T-helper 17 cell (primary cell): Measurements from ENCODE around the gene MAGI2. TPM values are rescaled to one million over a fixed set of nuclear protein-coding genes. Genes with fewer than 3 reads are reported as not detected.

ENCODE experiments used
- ATAC-seq: fragments of 150-1000 bp; cut with Tn5 transposase; 2 replicates; pipeline ENCODE4 v1.10.0; 2021; ENCODE audit warnings: mild to moderate bottlenecking, moderate library complexity
- DNase-seq, 3 donors: peaks; one replicate each; pipeline versions ENCODE4 v3.0.0 to v3.0.0-alpha.2; 2020 to 2021
- H3K9me3 ChIP-seq: one replicate; pipeline ENCODE4 v1.7.0; 2013; ENCODE audit warnings: low read length, mild to moderate bottlenecking; ENCODE audit not compliant: control insufficient read depth, poor library complexity, severe bottlenecking
- H3K27ac Mint-ChIP-seq: one replicate; pipeline ENCODE4 v1.8.0; 2022; ENCODE audit warnings: mild to moderate bottlenecking, moderate library complexity, mixed read lengths
- H3K27me3 Mint-ChIP-seq: one replicate; pipeline ENCODE4 v1.8.0; 2022; ENCODE audit warnings: mixed read lengths
- H3K36me3 Mint-ChIP-seq: one replicate; pipeline ENCODE4 v1.8.0; 2022; ENCODE audit warnings: low read depth, mixed read lengths
- H3K4me1 Mint-ChIP-seq: one replicate; pipeline ENCODE4 v1.8.0; 2022; ENCODE audit warnings: mild to moderate bottlenecking, mixed read lengths
- H3K4me3 Mint-ChIP-seq: one replicate; pipeline ENCODE4 v1.8.0; 2022; ENCODE audit warnings: mild to moderate bottlenecking, moderate library complexity, mixed read lengths
- total RNA-seq, 4 donors: library from RNA in 2 of 4; stranded (reverse) in 2 of 4; gene quantifications; one replicate each; pipeline ENCODE4 v1.2.3 and lab custom pipeline; 2022 to 2026

Gene MAGI2
- total RNA-seq, 2 donors from 2014 or later, result 0.73 TPM; not detected in 1

DNA sequence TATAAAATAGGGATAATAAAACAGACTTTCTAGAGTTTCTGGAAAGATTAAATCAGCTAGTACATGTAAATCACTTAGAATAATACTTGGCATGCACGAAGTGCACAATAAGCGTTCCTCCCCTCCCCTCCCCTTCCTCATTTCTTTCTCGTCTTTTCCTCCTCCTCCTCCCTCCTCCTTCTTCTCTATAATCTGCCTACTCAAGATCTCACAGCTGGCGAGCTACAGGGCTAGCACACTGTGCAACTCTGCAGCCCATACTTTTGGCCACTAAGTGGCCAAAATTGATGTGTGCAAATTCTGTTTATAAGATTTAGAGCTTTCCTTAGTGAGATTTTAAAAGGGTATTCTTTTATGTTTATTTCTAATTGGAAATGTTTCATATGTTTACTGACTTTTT lies 1089.6 kb downstream of the MAGI2 start:
- H3K4me3 Mint-ChIP-seq, result no peak overlapping the region
- H3K27me3 Mint-ChIP-seq, result no peaks in the 10 kb centered on the region
- H3K27ac Mint-ChIP-seq, result no peak overlapping the region
- DNase-seq (no peak), ATAC-seq (no peak)
- no peaks in the 10 kb centered on the region for H3K4me1 Mint-ChIP-seq
- no peaks in the 10 kb centered on the region for H3K9me3 ChIP-seq
- no peaks in the 10 kb centered on the region for H3K36me3 Mint-ChIP-seq

GRCh38 chr7:78359836-78360235 lies 1093.6 kb downstream of the MAGI2 start:
- no peaks in the 10 kb centered on the region for H3K9me3 ChIP-seq
- Mint-ChIP-seq H3K4me1 (no peaks in the 10 kb centered on the region), H3K36me3 (no peaks in the 10 kb centered on the region), H3K27me3 (no peaks in the 10 kb centered on the region), H3K4me3 (no peak overlapping the region), H3K27ac (no peak overlapping the region)
- no peak for ATAC-seq
- no peak for DNase-seq

GRCh38 chr7:78357709-78358108 lies 1095.8 kb downstream of the MAGI2 start:
- no peaks in the 10 kb centered on the region for H3K9me3 ChIP-seq
- H3K36me3 Mint-ChIP-seq, result no peaks in the 10 kb centered on the region
- no peak overlapping the region for H3K27ac Mint-ChIP-seq
- no peaks in the 10 kb centered on the region for H3K4me1 Mint-ChIP-seq
- H3K27me3 Mint-ChIP-seq, result no peaks in the 10 kb centered on the region
- DNase-seq, result no peak
- ATAC-seq, result no peak
- no peak overlapping the region for H3K4me3 Mint-ChIP-seq

DNA sequence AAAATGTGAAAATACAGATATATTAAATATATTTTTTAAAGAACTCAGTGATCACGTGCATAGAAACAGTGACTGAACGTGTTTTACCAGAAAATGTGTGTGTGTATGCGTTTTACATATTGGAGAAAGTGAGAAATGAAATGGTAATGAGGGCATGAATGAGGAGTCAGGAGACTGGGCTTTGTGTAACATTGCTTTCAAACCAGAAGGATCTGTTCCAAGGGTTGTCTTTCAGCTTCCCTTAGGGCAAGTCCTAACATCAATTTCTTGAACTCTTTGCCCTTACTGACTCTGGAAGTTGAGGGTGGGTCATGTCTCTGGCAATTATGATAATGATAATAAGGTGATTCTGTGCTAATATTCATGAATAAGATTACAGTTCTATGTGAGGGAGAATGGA lies 1097.6 kb downstream of the MAGI2 start:
- ATAC-seq (no peak), DNase-seq (no peak)
- H3K27me3 Mint-ChIP-seq, result peaks cover 5% of the 10 kb centered on the region
- no peaks in the 10 kb centered on the region for H3K9me3 ChIP-seq
- H3K36me3 Mint-ChIP-seq, result no peaks in the 10 kb centered on the region
- no peak overlapping the region for H3K27ac Mint-ChIP-seq
- no peaks in the 10 kb centered on the region for H3K4me1 Mint-ChIP-seq
- no peak overlapping the region for H3K4me3 Mint-ChIP-seq

DNA sequence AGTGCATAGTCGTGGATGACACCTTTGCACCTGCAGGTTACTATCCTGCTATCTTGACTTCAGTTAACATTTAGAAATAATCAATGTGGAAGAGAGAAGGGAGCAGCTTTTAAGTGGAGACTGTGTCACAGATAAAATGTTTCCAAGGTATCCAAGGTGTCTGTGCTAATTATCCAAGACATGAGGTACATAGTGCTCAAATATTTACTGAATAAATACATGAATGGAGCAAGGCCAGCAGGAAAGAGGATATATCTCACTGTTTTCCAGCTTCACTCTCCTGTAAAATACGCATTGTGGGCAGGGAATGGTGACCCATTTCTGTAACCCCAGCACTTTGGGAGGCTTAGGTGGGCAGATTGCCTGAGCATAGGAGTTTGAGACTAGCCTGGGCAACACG lies 1102.5 kb downstream of the MAGI2 start:
- no peak for ATAC-seq

GRCh38 chr7:78350391-78350790 lies 1103.1 kb downstream of the MAGI2 start:
- ATAC-seq, result no peak
- Mint-ChIP-seq H3K4me1 (no peaks in the 10 kb centered on the region), H3K36me3 (no peaks in the 10 kb centered on the region), H3K4me3 (no peak overlapping the region), H3K27ac (no peak overlapping the region), H3K27me3 (peaks cover 8% of the 10 kb centered on the region)
- no peaks in the 10 kb centered on the region for H3K9me3 ChIP-seq
- no peak for DNase-seq

More for the DNA sequence above, 1102.5 kb downstream of the MAGI2 start:
- H3K27me3 Mint-ChIP-seq, result peaks cover 8% of the 10 kb centered on the region
- H3K4me3 Mint-ChIP-seq, result no peak overlapping the region
- no peaks in the 10 kb centered on the region for H3K4me1 Mint-ChIP-seq
- no peaks in the 10 kb centered on the region for H3K9me3 ChIP-seq
- no peak for DNase-seq
- H3K36me3 Mint-ChIP-seq, result no peaks in the 10 kb centered on the region
- H3K27ac Mint-ChIP-seq, result no peak overlapping the region

DNA sequence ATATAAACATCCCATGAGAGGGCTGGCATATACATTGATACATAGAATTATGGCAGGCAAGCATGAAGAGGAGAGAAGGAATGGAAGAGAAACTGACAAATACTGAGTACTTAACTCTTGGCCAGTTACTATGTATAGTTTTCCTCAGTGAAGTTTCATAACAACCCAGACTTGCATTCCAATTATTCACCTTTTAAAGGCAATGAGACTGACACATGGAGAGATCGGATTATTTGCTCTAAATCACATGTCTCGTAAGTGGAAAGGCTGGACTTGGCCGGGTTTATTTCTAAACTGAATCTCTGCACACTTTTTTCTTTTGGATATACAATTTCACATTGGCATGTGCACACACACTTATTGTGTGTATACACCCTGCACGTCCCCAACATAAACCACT lies 1106.6 kb downstream of the MAGI2 start:
- Mint-ChIP-seq H3K4me3 (no peak overlapping the region), H3K27ac (no peak overlapping the region), H3K27me3 (peaks cover 8% of the 10 kb centered on the region), H3K36me3 (no peaks in the 10 kb centered on the region), H3K4me1 (no peaks in the 10 kb centered on the region)
- no peak for ATAC-seq
- DNase-seq, result no peak
- H3K9me3 ChIP-seq, result no peaks in the 10 kb centered on the region

GRCh38 chr7:78345979-78346378 lies 1107.5 kb downstream of the MAGI2 start:
- no peaks in the 10 kb centered on the region for H3K4me1 Mint-ChIP-seq
- no peak for DNase-seq
- no peak for ATAC-seq
- H3K27ac Mint-ChIP-seq, result no peak overlapping the region
- H3K36me3 Mint-ChIP-seq, result no peaks in the 10 kb centered on the region
- peaks cover 5% of the 10 kb centered on the region for H3K27me3 Mint-ChIP-seq
- H3K9me3 ChIP-seq, result no peaks in the 10 kb centered on the region
- H3K4me3 Mint-ChIP-seq, result no peak overlapping the region

GRCh38 chr7:78345293-78345911 lies 1108.1 kb downstream of the MAGI2 start:
- ATAC-seq, result no peak
- no peak for DNase-seq
- no peaks in the 10 kb centered on the region for H3K36me3 Mint-ChIP-seq
- H3K9me3 ChIP-seq, result no peaks in the 10 kb centered on the region
- H3K27ac Mint-ChIP-seq, result no peak overlapping the region
- no peak overlapping the region for H3K4me3 Mint-ChIP-seq
- no peaks in the 10 kb centered on the region for H3K4me1 Mint-ChIP-seq
- H3K27me3 Mint-ChIP-seq, result no peaks in the 10 kb centered on the region

DNA sequence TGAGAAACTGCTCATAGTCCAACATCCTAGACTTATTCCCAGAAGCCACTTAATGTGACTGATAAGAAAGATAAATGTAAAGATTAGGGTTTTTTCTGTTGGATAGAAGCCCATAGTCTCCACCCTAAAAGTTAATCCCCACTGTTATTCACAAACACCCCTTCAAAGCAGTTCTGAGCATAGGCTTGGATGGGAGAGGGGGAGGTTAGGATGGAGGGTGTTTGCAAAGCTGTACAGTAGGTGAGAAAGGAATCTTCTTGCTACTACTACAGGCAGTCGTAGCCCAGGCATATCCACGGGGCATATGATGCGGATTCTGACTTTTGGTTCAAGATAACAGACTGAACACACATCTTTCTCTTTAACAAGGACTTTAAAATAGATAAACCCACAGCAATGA lies 1119.0 kb downstream of the MAGI2 start:
- no peak overlapping the region for H3K27ac Mint-ChIP-seq
- ATAC-seq (no peak), DNase-seq (no peak)
- no peak overlapping the region for H3K4me3 Mint-ChIP-seq
- no peaks in the 10 kb centered on the region for H3K36me3 Mint-ChIP-seq
- H3K4me1 Mint-ChIP-seq, result no peaks in the 10 kb centered on the region
- H3K27me3 Mint-ChIP-seq, result peaks cover 5% of the 10 kb centered on the region
- H3K9me3 ChIP-seq, result no peaks in the 10 kb centered on the region

DNA sequence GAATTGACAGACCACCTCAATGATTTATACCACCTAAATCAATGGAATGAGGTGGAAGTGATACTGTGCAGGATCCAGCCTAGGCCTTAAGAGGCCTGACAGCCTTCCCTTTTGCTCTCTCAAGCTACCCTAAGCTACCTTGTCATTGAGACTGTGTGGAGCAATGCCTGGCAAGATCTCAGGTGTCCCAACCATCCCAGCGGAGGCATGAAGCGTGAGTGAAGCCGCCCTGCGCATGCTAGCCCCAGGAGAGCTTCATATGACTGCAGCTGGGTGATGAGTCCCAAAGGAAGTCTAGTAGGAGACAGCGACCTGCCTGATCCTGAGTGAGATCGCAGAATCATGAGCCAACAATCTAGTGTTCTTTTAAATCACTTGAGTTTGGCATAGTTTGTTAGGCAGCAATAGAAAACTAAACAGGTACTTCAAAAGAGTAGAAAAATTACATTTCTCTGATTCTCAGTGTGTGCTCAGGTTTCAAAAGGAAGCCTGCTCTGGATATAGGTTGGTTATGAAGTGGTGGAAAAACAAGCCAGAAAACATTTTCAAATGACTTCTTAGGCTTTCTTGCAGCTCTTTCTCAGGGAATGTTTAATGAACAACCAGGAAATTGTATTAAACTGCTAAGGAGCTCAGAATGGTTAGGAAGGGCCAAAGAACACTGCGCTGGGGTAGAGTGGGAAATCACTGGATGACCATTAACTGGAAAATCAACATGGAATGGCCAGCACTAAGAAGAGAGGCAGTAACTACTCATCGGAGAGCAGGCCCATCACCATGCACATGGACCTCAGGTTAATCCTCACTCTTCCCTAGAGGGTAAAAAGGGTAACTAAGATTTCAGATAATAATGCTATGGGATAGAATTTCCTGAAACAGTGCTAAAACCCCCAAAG lies 1119.7 kb downstream of the MAGI2 start:
- Mint-ChIP-seq H3K27ac (no peak overlapping the region), H3K4me3 (no peak overlapping the region), H3K27me3 (peaks cover 5% of the 10 kb centered on the region), H3K36me3 (no peaks in the 10 kb centered on the region), H3K4me1 (no peaks in the 10 kb centered on the region)
- no peak for ATAC-seq
- no peaks in the 10 kb centered on the region for H3K9me3 ChIP-seq
- no peak for DNase-seq

DNA sequence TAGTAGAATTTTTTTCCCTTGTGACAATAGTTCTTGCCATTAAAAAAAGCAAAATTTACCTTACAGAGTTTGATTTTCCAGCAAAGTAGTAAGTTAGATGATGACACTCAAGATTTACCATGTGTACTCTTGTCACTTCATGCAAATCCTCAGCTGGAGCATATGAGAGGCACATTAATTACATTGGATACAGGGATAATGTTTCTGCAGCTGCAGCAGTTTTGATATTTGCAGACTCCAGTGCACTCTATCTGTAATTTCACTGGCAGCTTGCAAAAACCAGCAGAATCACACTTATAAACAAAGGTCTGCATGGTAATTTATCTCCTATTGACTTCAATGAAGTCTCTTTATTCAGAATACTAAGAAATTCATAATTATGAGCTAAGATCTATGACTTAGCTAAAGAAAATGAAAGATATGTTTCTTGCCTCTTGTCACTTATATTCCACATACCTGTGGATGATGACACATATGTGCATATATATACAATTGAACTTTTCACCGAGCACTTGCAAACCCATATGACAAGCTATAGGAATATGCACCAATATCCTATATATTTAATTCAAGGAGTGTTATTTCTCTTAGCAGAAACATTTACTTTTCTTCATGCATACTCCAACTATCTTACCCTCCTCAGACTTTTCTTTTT lies 1124.3 kb downstream of the MAGI2 start:
- Mint-ChIP-seq H3K36me3 (no peaks in the 10 kb centered on the region), H3K4me1 (no peaks in the 10 kb centered on the region), H3K27me3 (no peaks in the 10 kb centered on the region), H3K27ac (no peak overlapping the region), H3K4me3 (no peak overlapping the region)
- DNase-seq, result no peak
- no peaks in the 10 kb centered on the region for H3K9me3 ChIP-seq
- ATAC-seq, result no peak

DNA sequence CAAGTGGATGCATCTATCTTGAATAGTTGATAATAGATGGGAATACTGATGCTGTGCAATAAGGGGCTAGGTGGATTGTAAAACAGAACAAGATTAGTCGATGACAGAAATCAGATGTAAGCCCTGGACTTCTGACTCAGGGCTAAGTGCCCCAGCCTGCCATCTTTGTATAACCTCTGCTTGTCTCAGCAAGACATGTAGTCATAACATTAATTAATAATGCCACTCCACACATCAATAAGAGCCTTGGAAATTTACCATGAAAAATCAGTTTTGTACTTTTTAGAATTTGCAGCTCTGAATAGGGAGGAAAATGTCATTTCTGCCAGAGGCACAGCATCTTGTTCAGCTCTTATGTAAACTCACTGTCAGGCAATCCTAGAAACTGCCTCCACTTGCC lies 1125.7 kb downstream of the MAGI2 start:
- ATAC-seq, result no peak
- Mint-ChIP-seq H3K4me3 (no peak overlapping the region), H3K4me1 (no peaks in the 10 kb centered on the region), H3K36me3 (no peaks in the 10 kb centered on the region), H3K27ac (no peak overlapping the region), H3K27me3 (no peaks in the 10 kb centered on the region)
- DNase-seq, result no peak
- no peaks in the 10 kb centered on the region for H3K9me3 ChIP-seq
